GM03348 (cell line): Measurements from ENCODE around the gene MAP1LC3C.
A peak's percentile ranks its signal among the peaks of the same experiment; 100 is the strongest.

Experiments
- DNase-seq: peaks from one replicate; pipeline ENCODE4 v3.0.0; 2012; ENCODE audit warnings: low spot score

The MAP1LC3C gene

GRCh38 chr1:241999026-241999425 lies at the start of gene MAP1LC3C:
MAP1LC3C (minus strand) TSS chr1:241999098; CDS start chr1:241999008, 90 bp downstream.
- no peak for DNase-seq

DNA sequence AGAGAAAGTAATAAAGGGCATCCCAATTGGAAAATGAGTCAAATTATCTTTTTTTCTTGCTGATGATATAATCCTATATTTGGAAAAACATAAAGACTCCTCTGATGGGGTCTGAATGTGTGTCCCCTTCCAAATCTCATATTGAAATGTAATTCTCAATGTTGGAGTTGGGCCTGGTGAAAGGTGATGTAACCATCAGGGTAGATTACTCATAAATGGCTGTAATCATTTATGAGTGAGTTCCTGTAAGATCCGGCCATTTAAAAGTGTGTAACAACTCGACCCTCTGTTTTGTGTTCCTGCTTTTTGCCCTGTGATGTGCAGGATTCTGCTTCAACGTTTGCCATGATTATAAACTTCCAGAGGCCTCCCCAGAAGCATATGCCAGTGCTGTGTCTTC lies 44.3 kb upstream of the MAP1LC3C start:
- DNase-seq, result no peak

GRCh38 chr1:242034392-242034791 lies 35.5 kb upstream of the MAP1LC3C start:
- DNase-seq, result no peak

DNA sequence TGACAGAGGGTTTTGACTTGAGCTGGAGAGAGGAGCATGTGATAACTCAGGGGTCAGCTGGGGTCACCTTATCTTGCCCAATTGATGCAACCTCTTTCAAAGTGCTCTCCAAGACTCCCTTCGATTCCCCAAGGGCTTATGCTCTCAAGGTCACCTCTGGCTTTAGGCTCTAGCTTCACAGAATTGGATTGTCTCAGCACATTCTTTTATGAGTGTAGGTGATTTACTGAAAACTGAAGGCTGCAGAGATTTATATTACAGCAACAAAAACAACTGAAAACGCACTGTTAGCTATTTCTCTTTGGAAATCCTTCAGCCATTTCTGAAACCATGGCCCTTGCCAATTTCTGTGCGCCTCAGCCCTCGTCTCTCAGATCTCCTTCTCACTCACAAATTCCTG lies 34.5 kb upstream of the MAP1LC3C start:
- DNase-seq, result no peak

DNA sequence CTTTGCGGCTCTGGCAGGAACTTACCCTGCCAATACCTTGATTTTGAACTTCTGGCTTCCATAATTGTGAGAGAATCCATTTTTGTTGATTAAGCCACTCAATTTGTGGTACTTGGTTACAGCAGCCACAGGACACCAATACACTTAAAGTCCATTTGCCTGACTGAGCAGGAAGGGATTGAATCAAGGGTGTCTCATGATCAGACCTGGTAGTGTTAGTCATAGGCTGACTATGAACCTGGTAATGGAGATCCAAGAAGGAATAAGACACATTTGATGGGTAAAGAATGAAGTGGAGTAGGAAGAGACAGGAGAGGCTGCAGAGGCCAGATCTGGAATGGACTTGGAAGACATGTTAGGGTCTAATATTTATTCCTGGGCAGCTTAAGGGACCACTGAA lies 31.2 kb upstream of the MAP1LC3C start:
- no peak for DNase-seq

- DNase-seq, result no peak
Observed at GRCh38 chr1:242025681-242026080, 26.8 kb upstream of the MAP1LC3C start.

DNA sequence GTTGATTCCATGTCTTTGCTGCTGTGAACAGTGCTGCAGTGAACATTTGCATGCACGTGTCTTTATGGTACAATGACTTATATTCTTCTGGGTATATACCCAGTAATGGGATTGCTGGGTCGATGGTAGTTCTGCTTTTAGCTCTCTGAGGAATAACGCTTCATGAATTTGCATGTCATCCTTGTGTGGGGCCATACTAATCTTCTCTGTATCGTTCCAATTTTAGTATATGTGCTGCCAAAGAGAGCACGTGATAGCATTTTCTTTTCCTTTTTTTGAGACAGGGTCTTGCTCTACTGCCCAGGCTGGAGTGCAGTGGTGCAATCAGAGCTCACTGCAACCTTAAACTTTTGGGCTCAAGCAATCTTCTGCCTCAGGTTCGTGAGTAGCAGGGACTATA lies 24.9 kb upstream of the MAP1LC3C start:
- no peak for DNase-seq

GRCh38 chr1:242019018-242019417 lies 20.1 kb upstream of the MAP1LC3C start:
- no peak for DNase-seq

- peak; percentile 87 for DNase-seq
Observed at GRCh38 chr1:242017580-242018233, 18.8 kb upstream of the MAP1LC3C start.

GRCh38 chr1:242016479-242016878 lies 17.6 kb upstream of the MAP1LC3C start:
- DNase-seq, result no peak

- DNase-seq, result peak; percentile 57
Observed at GRCh38 chr1:242011894-242012660, 13.2 kb upstream of the MAP1LC3C start.

GRCh38 chr1:242008826-242009495 lies 10.1 kb upstream of the MAP1LC3C start:
- peak; percentile 64 for DNase-seq

DNA sequence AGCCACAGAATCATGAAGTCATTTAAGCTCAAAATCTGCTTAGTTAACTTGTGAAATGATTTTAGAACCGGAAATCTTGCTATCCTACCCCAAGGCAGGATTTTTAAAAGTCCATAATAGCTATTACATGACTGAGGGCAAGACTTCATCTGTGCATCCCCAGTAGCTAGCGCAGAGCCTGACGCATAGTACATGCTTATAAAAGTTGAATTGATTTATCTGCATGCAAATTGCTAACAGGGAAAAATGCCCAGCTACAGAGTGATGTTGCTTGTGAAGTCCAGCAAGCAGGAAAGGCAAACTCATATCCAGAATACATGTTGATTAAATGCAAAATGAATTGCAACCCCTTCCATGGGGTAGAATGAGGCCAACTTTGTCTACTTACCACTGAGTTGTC lies 8.1 kb upstream of the MAP1LC3C start:
- DNase-seq, result no peak

GRCh38 chr1:242005866-242006535 lies 7.1 kb upstream of the MAP1LC3C start:
- peak; percentile 64 for DNase-seq

GRCh38 chr1:242004751-242005495 lies 6.0 kb upstream of the MAP1LC3C start:
- DNase-seq, result peak; percentile 52

DNA sequence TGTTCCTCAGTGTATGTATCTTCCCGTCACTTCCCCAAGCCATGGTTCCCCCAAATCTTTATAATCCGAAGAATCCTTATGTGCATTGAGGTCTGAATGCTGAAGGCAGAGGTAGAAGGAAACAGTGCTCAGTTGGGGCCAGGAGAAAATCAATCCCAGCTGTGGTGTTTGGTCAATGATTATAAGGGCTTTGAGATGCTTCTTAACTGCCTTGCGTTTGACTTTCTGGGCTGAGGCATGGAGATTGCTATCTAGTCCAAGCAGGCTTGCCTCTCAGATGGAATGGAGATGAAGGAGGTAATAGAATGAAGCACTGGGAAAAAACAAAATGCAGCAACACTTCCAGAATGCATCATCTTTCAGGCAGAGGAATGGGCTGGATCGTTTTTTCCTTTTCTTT lies 3.6 kb upstream of the MAP1LC3C start:
- peak; percentile 53 for DNase-seq

DNA sequence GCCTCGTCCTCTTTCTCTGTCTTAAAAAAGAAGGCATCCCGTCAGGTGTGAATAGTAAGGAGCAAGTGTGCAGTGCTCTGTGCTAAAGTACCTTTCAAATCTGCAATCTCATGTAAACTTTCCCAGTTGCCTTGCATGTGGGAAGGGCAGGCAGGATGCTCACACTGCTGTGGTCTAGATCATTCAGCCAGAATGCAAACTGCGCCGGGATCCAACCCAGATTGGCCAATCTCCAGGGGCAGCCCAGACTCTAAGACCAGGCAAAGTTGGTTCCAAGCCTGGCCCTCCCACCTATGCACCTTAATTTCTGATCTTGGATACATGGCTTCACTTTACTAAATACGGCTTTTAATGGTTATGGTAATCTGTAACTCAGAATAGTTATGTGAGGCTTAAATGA lies 3.2 kb upstream of the MAP1LC3C start:
- DNase-seq, result peak; percentile 35

DNA sequence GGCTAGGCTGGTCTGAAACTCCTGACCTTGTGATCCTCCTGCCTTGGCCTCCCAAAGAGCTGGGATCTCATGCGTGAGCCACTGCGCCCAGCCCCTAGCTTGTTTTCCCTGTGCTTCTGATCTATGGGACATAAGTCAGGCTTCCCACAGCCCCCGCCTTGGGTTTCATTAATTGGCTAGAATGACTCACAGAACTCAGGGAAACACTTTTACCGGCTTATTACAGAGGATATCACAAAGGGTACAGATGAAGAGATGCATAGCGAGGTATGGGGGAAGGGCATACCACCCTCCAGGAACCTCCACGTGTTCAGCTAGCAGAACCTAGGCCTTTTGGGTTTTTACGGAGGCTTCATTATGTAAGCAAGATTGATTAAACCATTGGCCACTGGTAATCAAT lies 1.5 kb upstream of the MAP1LC3C start:
- no peak for DNase-seq

GRCh38 chr1:241998412-241998921 lies 431 bp downstream of the MAP1LC3C start:
- peak; percentile 89 for DNase-seq

DNA sequence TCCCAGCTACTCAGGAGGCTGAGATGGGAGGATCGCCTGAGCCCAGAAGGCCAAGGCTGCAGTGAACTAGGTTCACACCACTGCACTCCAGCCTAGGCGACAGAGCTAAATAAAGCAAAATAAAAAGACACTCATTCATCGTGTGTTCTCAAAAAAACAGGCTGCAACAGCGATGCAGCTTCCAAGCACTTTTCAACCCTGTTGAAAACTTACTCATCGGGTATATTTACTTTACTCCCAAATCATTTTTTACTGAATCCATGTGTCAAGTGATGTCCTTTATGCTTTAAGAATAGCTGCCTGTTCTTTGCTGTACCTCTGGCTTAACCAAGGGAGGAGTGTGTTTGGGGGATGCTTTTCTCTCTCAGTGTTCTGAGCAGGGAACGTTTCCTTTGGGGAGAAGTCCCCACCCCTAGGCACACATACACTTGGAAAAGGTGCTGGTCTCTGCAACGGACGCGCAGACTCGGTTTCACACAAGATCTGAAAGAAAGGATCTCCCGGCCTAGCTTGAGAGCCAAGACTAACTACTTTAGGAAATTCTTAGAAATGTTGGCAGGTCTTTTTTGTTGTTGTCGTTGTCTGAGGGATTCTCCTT lies 1.4 kb downstream of the MAP1LC3C start:
- no peak for DNase-seq

DNA sequence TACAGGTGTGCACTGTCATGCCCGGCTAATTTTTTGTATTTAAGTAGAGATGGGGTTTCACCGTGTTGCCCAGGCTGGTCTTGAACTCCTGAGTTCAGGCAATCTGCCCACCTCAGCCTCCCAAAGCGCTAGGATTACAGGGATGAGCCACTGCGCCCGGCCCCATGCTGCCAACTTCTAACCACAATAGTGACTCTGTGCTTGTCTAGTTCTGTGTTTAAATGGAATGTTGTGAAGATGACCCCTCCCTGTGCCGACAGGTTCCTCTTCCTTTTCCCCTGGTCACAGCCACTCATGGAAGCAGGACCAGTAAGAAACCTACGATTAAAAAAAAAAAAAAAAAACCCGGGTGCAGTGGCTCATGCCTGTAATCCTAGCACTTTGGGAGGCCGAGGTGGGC lies 4.7 kb downstream of the MAP1LC3C start:
- DNase-seq, result no peak
